RCC 7860 (cell line): ENCODE measurements around the gene FOXD3.
A peak's percentile ranks its signal among the peaks of the same experiment; 100 is the strongest.
"Not testable (repeated sequence)": the region's sequence is repeated elsewhere in the genome, so short reads cannot be mapped to it uniquely, and the experiment has no call there.

ENCODE experiments used
- DNase-seq: peaks from one replicate; pipeline ENCODE4 v3.0.0-alpha.2; 2015; ENCODE audit warnings: low spot score
- FAIRE-seq: peaks from 2 replicates; lab custom pipeline; 2012; peaks lifted over from hg19 to GRCh38; lab: Jason Lieb, UNC

The FOXD3 gene

GRCh38 chr1:63356234-63356633 is 33.9 kb downstream of the FOXD3 start:
- FAIRE-seq = not testable (repeated sequence)

GRCh38 chr1:63359561-63359960 is 37.2 kb downstream of the FOXD3 start:
- FAIRE-seq = no peak
- no peak for DNase-seq

More at GRCh38 chr1:63356234-63356633, 33.9 kb downstream of the FOXD3 start:
- not testable (repeated sequence) for DNase-seq

- no peak for DNase-seq
- FAIRE-seq = no peak
Measured at GRCh38 chr1:63362073-63362472, 39.7 kb downstream of the FOXD3 start.

- DNase-seq (no peak), FAIRE-seq (no peak)
Measured at GRCh38 chr1:63362578-63362977, 40.2 kb downstream of the FOXD3 start.

- DNase-seq (no peak), FAIRE-seq (no peak)
Measured at GRCh38 chr1:63363014-63363413, 40.6 kb downstream of the FOXD3 start.

- FAIRE-seq = no peak
- DNase-seq = no peak
Measured at GRCh38 chr1:63366908-63367214, 44.5 kb downstream of the FOXD3 start.

- FAIRE-seq = no peak
- DNase-seq = peak; percentile 86
Measured at GRCh38 chr1:63367215-63368103, 45.1 kb downstream of the FOXD3 start, which contains the start of gene ALG6. Gene ALG6, plus strand, starts transcription at chr1:63367627. Its CDS starts 3,351 bp downstream, at chr1:63370978.

- DNase-seq = no peak
- no peak for FAIRE-seq
Measured at GRCh38 chr1:63368131-63368530, 45.8 kb downstream of the FOXD3 start.
